Activated CD4-positive, alpha-beta T cell treated with anti-CD3 and anti-CD28 coated beads, Interleukin-2, amount 50 U/mL, for 16 hours (primary cell): Measurements from ENCODE around the gene BMPER.

ENCODE experiments used
- DNase-seq: peaks from one replicate; pipeline ENCODE4 v3.0.0-alpha.2; 2020

The BMPER gene

DNA sequence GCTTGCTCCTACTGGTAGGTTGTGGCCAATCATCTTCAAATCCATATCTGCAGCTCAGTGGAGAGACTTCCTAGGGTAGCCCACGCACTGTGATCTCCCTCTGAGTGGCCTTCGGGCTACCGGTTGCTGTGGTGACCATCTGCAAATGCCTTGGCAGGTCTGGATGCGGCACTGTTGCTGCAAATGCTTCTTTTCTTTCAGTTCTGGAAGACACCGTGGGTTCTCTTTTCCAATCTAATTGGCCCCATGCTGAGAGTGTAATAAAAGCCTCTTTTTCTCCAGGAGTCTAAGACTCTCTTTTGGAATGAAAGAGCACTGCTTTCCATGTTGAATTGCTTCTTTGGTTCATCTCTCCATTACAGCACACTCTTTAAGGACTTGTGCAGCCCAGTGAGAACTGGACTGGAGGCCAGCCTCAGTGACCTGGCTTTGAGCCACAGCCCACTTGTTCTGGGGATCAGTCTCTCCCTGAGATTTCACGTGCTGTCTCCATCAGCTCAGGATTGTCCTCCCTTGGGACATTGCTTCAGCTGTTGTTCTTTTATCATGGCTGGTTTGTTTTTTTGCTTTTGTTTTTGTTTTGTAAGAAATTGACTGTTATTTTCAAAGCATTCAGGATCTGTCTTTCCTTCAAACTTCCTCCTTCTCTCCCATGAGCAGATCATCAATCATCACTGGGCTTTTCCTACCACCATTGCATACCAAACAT lies 286.6 kb downstream of the BMPER start:
- no peak for DNase-seq

DNA sequence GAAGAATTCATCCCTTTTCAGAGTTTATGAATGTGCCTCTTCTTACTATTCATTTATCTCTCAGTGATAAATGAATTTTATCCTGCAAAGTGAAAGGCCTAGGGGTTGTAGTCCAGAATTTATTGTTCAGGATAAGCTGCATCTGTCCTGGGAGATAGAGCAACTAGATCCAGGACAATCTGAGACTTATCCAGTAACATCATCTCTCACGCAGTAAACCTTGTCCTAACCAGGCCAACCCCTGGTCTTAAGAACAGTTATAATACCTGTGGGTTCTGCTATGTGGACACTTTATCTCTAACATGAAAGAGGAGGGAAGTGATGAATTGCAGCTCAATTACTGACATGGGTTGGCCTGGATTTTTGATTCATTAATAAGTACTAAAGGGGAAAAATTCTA lies 287.6 kb downstream of the BMPER start:
- DNase-seq, result no peak

DNA sequence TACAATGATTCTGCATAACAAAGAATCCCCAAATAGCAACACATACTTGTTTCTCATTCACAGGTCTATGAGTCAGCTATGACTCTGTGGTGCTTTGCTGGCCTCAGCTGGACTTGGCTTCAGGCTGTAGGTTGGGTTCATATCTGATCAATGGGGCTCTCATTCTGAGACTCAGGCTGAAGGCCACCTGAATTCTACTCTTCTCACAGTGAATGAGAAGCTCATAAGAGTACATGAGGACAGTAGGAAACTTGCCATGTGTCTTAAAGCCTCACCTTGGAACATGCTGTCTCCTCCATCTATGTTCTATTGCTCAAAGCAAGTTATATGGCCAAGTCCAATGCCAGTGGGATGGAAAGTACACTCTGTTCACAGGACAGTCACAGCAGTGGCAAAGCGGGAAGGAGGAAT lies 292.9 kb downstream of the BMPER start:
- no peak for DNase-seq
